HG03460 (cell line): ENCODE measurements around the gene KCND3.

Experiments used
- ATAC-seq: cut with Tn5 transposase; IDR thresholded peaks from one replicate; pipeline ENCODE4 v1.9.1; 2021; ENCODE audit not compliant: unreplicated experiment

KCND3 gene

GRCh38 chr1:111959436-111959835, 30.0 kb downstream of the KCND3 start:
- ATAC-seq: no peak

- ATAC-seq: no peak
Observed at GRCh38 chr1:111958851-111959250, 30.6 kb downstream of the KCND3 start.

GRCh38 chr1:111958075-111958474, 31.4 kb downstream of the KCND3 start:
- no peak for ATAC-seq

GRCh38 chr1:111956155-111956771, 33.2 kb downstream of the KCND3 start:
- ATAC-seq: no peak

DNA sequence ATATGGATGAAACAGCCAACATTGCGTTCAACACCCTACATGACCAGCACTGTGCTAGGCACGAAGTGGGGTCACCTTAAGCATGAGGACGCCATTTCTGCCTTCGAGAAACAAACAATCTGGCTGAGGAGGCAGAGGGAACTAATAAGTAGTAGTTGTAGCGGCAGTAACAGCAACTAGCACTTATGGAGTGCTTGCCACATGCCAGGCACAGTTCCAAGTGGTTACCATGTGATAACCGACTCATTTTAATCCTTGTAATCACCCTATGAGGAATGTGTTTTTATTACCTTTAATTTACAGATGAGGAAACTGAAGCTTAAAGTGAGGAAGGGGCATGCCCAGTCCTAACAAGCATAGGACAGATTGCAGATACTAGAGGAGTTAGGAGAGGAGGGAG, 33.7 kb downstream of the KCND3 start:
- no peak for ATAC-seq

DNA sequence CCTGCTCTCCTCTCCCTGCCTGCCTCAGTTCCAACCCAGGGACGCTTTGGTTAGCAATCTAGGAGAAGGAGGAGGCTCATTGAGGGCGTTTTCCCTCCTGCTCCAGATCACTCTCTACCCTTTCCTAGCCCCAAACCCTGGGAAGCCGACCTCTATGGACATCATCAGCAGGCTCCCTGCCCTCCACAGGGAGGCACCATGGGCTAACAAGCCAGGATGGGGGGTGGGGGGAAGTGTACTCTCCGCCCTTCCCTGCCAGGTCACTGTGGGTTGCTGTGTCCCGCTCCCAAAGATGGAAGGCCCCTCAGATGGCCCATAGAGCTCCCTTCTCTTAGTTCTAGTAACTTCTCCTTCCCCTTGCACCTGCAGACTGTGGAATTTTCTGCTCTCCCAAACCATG, 35.7 kb downstream of the KCND3 start:
- no peak for ATAC-seq

GRCh38 chr1:111952125-111952657, 37.3 kb downstream of the KCND3 start:
- ATAC-seq: no peak

DNA sequence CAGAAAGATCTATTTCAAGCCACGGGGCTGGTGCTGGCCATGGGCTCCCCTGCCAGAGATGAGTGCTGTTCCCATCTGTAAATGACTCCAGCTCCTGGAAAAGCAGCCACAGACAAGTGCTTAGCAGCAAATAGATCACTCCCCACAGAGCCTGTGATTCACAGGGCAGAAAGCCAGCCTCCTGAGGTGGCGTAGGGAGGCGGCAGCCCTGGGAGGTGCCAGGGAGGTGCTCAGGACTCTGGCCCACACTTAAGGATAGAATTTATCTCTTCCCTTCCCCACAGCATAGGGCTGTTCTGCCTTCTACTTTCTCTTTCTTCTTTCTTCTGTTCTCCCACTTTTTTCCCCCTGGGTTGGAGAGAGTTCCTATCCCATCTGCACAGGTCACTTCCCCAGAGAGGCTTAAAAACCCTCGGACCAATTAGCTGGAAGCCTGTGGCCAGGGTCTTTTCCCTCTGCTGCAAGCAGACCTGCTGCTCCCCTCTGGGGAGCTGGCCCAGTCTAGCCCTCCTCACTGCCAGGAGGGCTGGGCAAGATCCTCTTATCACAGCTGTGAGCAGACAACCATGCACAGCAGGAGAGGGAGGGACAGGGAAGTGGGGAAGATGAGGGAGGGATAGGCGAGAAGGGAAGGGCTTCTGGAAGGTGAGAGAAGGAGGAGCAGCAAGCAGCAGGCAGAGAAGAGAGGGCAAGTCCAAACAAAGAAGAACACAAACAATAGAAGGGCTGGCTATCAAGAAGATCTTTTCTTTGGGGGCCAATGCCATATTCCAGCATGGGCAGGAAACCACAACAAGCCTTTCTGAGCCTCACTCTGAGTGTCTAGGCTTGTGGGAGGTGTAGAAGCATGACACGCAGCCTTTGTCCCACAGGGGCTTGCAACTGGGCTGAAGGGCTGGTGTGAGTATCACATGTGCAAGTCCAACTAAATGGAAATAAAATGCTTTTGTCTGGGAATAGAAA, 41.0 kb downstream of the KCND3 start:
- ATAC-seq: no peak

- ATAC-seq: no peak
Observed at GRCh38 chr1:111943846-111944749, 45.4 kb downstream of the KCND3 start.

DNA sequence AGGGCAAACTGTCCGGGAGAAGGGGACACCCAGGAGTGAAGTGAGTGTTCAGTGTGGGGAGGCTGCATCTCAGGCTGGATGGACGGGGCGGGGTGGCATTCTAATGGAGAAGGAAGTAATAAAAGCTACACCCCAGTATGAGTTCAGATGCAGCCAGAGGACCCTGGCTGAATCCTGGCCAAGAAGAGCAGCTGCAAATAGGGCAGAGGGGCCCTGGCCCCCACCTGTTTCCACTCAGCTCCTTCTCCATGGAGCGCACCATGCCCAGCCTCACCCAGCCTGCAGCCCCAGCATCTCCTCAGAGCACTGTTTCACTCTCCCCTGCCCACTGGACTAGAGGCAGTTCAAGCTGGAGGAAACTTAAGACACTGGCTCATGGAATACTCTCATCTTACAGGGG, 46.4 kb downstream of the KCND3 start:
- ATAC-seq: no peak

DNA sequence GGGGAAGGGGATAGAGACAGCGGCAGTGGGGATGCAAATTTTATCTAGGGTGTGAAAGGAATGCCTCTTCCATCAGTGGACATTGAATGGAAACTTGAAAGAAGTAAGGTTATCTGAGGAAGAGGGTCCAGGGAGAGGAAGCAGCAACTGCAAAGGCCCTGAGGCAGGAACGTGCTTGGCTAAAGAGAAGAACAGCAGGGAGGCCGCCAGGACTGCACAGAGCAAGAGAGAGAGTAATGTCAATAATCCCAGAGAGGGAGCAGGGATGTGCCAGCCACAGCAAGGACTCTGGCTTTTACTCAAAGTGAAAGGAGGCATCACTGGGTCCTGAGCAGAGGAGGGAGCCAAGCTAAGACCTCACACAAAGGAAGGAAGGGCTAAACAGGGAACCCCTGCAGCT, 50.9 kb downstream of the KCND3 start:
- ATAC-seq: no peak

DNA sequence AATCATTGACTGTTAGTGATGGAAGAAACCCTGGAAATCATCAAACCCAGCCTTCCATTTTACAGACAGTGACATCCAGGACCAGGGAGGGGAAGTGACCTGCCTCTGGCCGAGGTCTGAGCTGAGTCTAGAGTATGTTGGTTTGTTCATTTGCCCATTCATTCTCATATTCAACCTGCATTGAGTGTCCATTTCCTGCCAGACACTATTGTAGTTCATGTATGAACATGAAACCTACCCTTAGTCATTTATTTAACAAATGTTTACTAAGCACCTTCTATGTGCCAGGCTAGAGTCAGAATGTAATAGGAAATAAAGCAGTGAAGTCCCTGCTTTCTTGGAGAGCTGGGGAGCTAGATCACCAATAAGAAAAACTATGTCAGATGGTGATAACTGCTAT, 51.3 kb downstream of the KCND3 start:
- ATAC-seq: no peak

DNA sequence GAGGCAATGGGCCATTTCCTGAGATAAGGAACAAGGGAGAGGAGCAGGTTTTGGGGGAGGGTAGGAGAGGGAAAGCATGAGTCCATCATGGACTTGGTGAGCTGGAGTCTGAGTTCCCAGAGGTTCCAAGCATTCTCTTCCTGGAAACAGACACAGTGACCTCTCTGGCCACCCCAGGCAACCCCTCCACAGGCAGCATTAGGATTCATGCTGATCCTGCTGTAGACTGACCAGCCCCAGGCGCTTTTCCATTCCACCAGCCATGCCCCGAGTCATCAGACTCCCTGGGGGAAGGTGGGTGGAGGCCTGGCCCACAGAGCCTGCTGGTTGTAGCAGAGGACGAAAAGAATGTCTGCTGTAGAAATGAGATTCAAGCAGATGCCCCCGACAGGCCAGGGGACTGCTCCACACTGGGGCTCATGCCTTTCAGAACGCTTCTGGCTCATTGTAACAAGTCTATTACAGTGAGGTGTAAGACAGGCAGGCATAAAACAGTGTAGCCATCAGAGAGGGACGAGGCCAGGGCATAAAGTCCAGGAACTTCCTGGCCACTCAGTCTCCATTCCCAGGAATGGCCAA, 52.2 kb downstream of the KCND3 start:
- ATAC-seq: no peak

GRCh38 chr1:111934106-111934852, 55.2 kb downstream of the KCND3 start:
- ATAC-seq: no peak

GRCh38 chr1:111930356-111930755, 59.1 kb downstream of the KCND3 start:
- ATAC-seq: no peak

- ATAC-seq: no peak
Observed at GRCh38 chr1:111928531-111928930, 60.9 kb downstream of the KCND3 start.

DNA sequence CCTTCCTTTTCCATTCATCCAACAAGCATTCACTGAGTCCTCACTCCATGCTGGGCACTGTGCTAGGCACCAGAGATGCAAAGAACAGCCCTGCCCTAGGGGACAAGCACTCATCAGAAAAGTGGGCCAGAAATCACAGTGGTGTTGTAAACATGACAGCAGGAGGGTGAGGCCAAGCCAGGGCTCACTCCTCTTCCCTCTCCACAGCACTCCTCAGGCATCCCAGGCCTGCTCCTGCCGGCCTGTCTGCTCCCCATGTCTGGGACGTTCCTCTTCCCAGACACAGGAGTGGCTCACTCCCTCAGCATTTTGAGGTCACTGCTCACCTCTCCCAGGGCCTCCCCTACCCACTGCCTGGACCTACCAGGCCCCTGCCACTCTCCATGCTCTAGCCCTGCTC, 61.8 kb downstream of the KCND3 start:
- no peak for ATAC-seq

DNA sequence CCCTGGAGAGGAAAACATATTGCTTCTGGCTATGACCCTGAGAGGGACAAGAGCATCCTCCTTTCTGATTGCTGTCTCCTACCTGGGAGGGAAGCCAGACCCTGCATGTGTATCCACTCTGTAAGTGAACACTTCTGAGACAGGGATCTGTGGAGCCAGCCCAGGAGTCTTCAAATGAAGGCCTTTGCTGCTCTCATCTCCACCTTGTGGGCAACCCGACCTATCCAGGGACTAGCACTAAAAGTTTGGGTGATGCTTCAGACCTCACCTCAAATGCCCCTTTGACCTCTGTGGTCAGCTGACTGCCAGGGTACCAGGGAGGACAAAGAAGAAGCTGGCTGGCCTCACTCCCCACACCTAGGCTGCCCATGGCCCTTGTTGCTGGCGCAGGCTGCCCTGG, 64.7 kb downstream of the KCND3 start:
- no peak for ATAC-seq

DNA sequence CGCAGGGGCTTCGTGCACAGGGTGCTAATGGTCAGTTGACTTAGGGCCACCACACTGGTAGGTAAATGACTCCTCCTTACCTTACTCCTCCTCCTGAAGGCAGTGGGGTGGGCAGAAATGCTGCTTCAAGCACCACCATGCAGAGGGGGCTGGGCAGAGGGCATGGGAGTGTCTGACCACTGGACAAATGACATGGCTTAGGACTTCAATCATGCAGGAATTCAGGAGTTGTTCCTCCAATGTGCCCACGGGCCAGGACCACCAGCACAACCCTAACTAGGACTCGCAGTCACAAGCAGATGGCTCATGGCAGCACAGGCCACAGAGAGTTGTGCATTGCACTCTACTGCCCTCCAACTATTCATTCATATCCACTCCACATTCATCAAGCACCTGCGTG, 65.7 kb downstream of the KCND3 start:
- no peak for ATAC-seq

DNA sequence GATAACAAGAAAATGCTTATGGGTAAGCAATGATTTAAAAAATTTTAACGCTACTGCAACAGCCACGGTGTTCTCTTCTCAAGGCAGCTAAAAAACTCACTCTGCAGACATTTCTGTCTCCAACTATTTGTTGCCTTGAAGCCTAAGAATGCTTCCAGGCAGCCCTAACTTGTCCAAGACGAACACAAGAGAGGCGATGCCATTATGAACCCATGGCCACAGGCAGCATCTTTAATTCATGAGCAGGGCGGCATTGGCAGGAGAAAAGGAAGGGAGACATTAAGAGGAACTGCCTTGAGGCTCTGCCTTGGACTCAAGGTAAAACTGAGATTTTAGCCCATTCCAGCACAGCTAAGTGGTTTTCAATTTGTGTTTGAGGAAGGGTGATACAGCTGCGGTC, 67.5 kb downstream of the KCND3 start:
- no peak for ATAC-seq
